ENCODE data around the gene STX18. TPM values are rescaled to one million over a fixed set of nuclear protein-coding genes. Genes with fewer than 3 reads are reported as not detected.
"Not testable (repeated sequence)": the region's sequence is repeated elsewhere in the genome, so short reads cannot be mapped to it uniquely, and the experiment has no call there.

Gene STX18
- total and polyA plus RNA-seq, 2 donors (not counting 3 experiments of a cell fraction or from before 2014, with no cell fraction given): 30.7 to 31.2 TPM

GRCh38 chr4:4572821-4573220 lies 31.0 kb upstream of the STX18 start:
- ChIA-PET POLR2A (no interaction called here), CTCF (interaction anchor here (0.7 to 3.1 kb wide), 4 partner anchors 9 to 105 kb away, joined by 3 to 15 read pairs (median 4); partner anchors contain the start of gene STX18)
- no peaks in the 10 kb centered on the region for H3K9me3 ChIP-seq (replicated peaks; ENCODE audit: control insufficient read depth, insufficient read depth, low read length)
- H2AFZ ChIP-seq (ENCODE audit: low read depth, low read length): no peak overlapping the region
- DNase-seq (ENCODE audit: low read depth, low spot score): no peak
- peaks cover 5% of the 10 kb centered on the region for H3K4me1 ChIP-seq (ENCODE audit: control insufficient read depth, extremely low read depth, insufficient read depth, low read length)
- no peak overlapping the region for H3K4me3 ChIP-seq (replicated peaks in 1 of 3; ENCODE audit: insufficient read depth in 1 of 3, low read depth in 1 of 3, low read length in 3 of 3)
- no TSS peak for BruUV-seq (replicated peaks)
- no peaks in the 10 kb centered on the region for H3K79me2 ChIP-seq (ENCODE audit: control insufficient read depth, insufficient read depth, low read length)
- dilution Hi-C loops (cut with MboI; ENCODE audit: extremely low pct_ligation_motif_present, low sequenced_read_pairs) (no loop called here), intact Hi-C loops (cut with micrococcal nuclease) (loop anchor here (10.0 kb wide), 1 partner anchor 282 kb away; the partner anchor contains the start of gene MSX1)
- FAIRE-seq: no peak
- no peaks in the 10 kb centered on the region for H4K20me1 ChIP-seq (replicated peaks; ENCODE audit: control insufficient read depth, extremely low read depth, insufficient read depth, low read length)
- no peak for TF ChIP-seq EZH2 (IDR thresholded peaks at IDR 0.05; ENCODE audit: borderline replicate concordance, low read depth, low read length, severe bottlenecking)
- no peak overlapping the region for H3K27ac ChIP-seq (ENCODE audit: insufficient read depth, low read depth, low read length)
- H3K27me3 ChIP-seq (ENCODE audit: control insufficient read depth in 2 of 2, insufficient read depth in 2 of 2, low read length in 2 of 2): no peaks in the 10 kb centered on the region
- no peaks in the 10 kb centered on the region for H3K9me1 ChIP-seq (replicated peaks; ENCODE audit: control insufficient read depth, extremely low read depth, insufficient read depth, low read length)
- no peak overlapping the region for H3K4me2 ChIP-seq (ENCODE audit: insufficient read depth, low read length)
- no peaks in the 10 kb centered on the region for H3K36me3 ChIP-seq (ENCODE audit: control insufficient read depth in 2 of 2, extremely low read depth in 1 of 2, insufficient read depth in 2 of 2, low read length in 2 of 2)
- no peak overlapping the region for H3K9ac ChIP-seq (replicated peaks; ENCODE audit: extremely low read depth, insufficient read depth, low read length)

- H3K79me2 ChIP-seq (ENCODE audit: control insufficient read depth, insufficient read depth, low read length); H3K9me3 ChIP-seq (replicated peaks; ENCODE audit: control insufficient read depth, insufficient read depth, low read length); H3K36me3 ChIP-seq (ENCODE audit: control insufficient read depth in 2 of 2, extremely low read depth in 1 of 2, insufficient read depth in 2 of 2, low read length in 2 of 2); H3K27ac ChIP-seq (ENCODE audit: insufficient read depth, low read depth, low read length); BruUV-seq (replicated peaks); H4K20me1 ChIP-seq (replicated peaks; ENCODE audit: control insufficient read depth, extremely low read depth, insufficient read depth, low read length); FAIRE-seq; CTCF ChIA-PET; H3K9me1 ChIP-seq (replicated peaks; ENCODE audit: control insufficient read depth, extremely low read depth, insufficient read depth, low read length); H3K4me1 ChIP-seq (ENCODE audit: control insufficient read depth, extremely low read depth, insufficient read depth, low read length); H3K27me3 ChIP-seq (ENCODE audit: control insufficient read depth in 2 of 2, insufficient read depth in 2 of 2, low read length in 2 of 2); dilution Hi-C loops (cut with MboI; ENCODE audit: extremely low pct_ligation_motif_present, low sequenced_read_pairs); H3K4me3 ChIP-seq (replicated peaks in 1 of 3; ENCODE audit: insufficient read depth in 1 of 3, low read depth in 1 of 3, low read length in 3 of 3); POLR2A ChIA-PET; H2AFZ ChIP-seq (ENCODE audit: low read depth, low read length); H3K4me2 ChIP-seq (ENCODE audit: insufficient read depth, low read length); H3K9ac ChIP-seq (replicated peaks; ENCODE audit: extremely low read depth, insufficient read depth, low read length); DNase-seq (ENCODE audit: low read depth, low spot score): not testable (repeated sequence)
- intact Hi-C loops (cut with micrococcal nuclease): loop anchor here (10.0 kb wide), 1 partner anchor 285 kb away; the partner anchor contains the start of gene MSX1
These were observed 28.0 kb upstream of the STX18 start for GRCh38 chr4:4569861-4570260.
